H9 (cell line): ENCODE data around the gene RRBP1. TPM values are rescaled to one million over a fixed set of nuclear protein-coding genes. Genes with fewer than 3 reads are reported as not detected.
A peak's percentile ranks its signal among the peaks of the same experiment; 100 is the strongest.

Experiments used
- DNase-seq: peaks from one replicate; pipeline ENCODE4 v3.0.0-alpha.2; 2017
- H2AFZ ChIP-seq: one replicate; pipeline ENCODE4 v1.6.1; 2013; ENCODE audit warnings: mild to moderate bottlenecking, low read length, control low read depth, moderate library complexity
- H2AK5ac ChIP-seq: 2 replicates; pipeline ENCODE4 v1.6.1; 2013; ENCODE audit warnings: low read length, control low read depth, mixed read lengths; ENCODE audit not compliant: insufficient read length
- H2BK120ac ChIP-seq: one replicate; pipeline ENCODE4 v1.6.1; 2013; ENCODE audit warnings: low read depth, mild to moderate bottlenecking, low read length, control low read depth, inconsistent platforms; ENCODE audit not compliant: poor library complexity, severe bottlenecking
- H2BK12ac ChIP-seq: 2 replicates; pipeline ENCODE4 v1.6.1; 2013; ENCODE audit warnings: low read length, control low read depth, mixed read lengths, low read depth; ENCODE audit not compliant: insufficient read length
- H2BK15ac ChIP-seq: 2 replicates; pipeline ENCODE4 v1.6.1; 2013; ENCODE audit warnings: low read depth, low read length, control low read depth
- H2BK20ac ChIP-seq: one replicate; pipeline ENCODE4 v1.6.1; 2013; ENCODE audit warnings: low read depth, mild to moderate bottlenecking, low read length, control low read depth, inconsistent platforms; ENCODE audit not compliant: poor library complexity, severe bottlenecking
- H2BK5ac ChIP-seq: 2 replicates; pipeline ENCODE4 v1.6.1; 2013; ENCODE audit warnings: low read length, control low read depth, mixed read lengths; ENCODE audit not compliant: insufficient read length
- H3K14ac ChIP-seq: 2 replicates; pipeline ENCODE4 v1.6.1; 2013; ENCODE audit warnings: low read length, control low read depth; ENCODE audit not compliant: insufficient read depth
- H3K18ac ChIP-seq: 2 replicates; pipeline ENCODE4 v1.6.1; 2013; ENCODE audit warnings: low read depth, mild to moderate bottlenecking, mixed read lengths, low read length, control low read depth; ENCODE audit not compliant: insufficient read length
- H3K23ac ChIP-seq: 2 replicates; pipeline ENCODE4 v1.6.1; 2013; ENCODE audit warnings: low read length, control low read depth, mixed read lengths, low read depth; ENCODE audit not compliant: insufficient read length
- H3K23me2 ChIP-seq: 2 replicates; pipeline ENCODE4 v1.6.1; 2013; ENCODE audit warnings: low read depth, mild to moderate bottlenecking, mixed read lengths, low read length, control low read depth; ENCODE audit not compliant: insufficient read length, poor library complexity, severe bottlenecking
- H3K27ac ChIP-seq: 2 replicates; pipeline ENCODE4 v1.5.1; 2013; ENCODE audit warnings: low read length, control low read depth, mixed read lengths, low read depth; ENCODE audit not compliant: insufficient read length
- H3K27me3 ChIP-seq: 2 replicates; pipeline ENCODE4 v1.6.1; 2013; ENCODE audit warnings: low read length, control low read depth, inconsistent platforms; ENCODE audit not compliant: insufficient read depth
- H3K4ac ChIP-seq: 2 replicates; pipeline ENCODE4 v1.6.1; 2013; ENCODE audit warnings: low read depth, mild to moderate bottlenecking, control low read depth, inconsistent platforms, low read length, moderate library complexity
- H3K4me1 ChIP-seq: 2 replicates; pipeline ENCODE4 v1.6.1; 2013; ENCODE audit warnings: low read length, control low read depth, inconsistent platforms; ENCODE audit not compliant: insufficient read depth
- H3K4me2 ChIP-seq: 2 replicates; pipeline ENCODE4 v1.6.1; 2013; ENCODE audit warnings: low read length, control low read depth, mixed read lengths; ENCODE audit not compliant: insufficient read length, insufficient read depth
- H3K56ac ChIP-seq: 2 replicates; pipeline ENCODE4 v1.6.1; 2013; ENCODE audit warnings: low read depth, mild to moderate bottlenecking, mixed read lengths, low read length, control low read depth; ENCODE audit not compliant: insufficient read length
- H3K79me1 ChIP-seq: 2 replicates; pipeline ENCODE4 v1.6.1; 2013; ENCODE audit warnings: low read depth, mild to moderate bottlenecking, moderate library complexity, low read length, control low read depth, inconsistent platforms; ENCODE audit not compliant: insufficient read depth, poor library complexity, severe bottlenecking
- H3K79me2 ChIP-seq: 2 replicates; pipeline ENCODE4 v1.6.1; 2013; ENCODE audit warnings: low read length, control low read depth, inconsistent platforms; ENCODE audit not compliant: insufficient read depth
- H3K9ac ChIP-seq: 2 replicates; pipeline ENCODE4 v1.6.1; 2013; ENCODE audit warnings: low read length, control low read depth, mixed read lengths; ENCODE audit not compliant: insufficient read length; ENCODE audit errors: extremely low read depth
- H3K9me3 ChIP-seq: one replicate; pipeline ENCODE4 v1.6.1; 2013; ENCODE audit warnings: low read depth, low read length, inconsistent platforms; ENCODE audit not compliant: control insufficient read depth
- H3T11ph ChIP-seq: one replicate; pipeline ENCODE4 v1.6.1; 2013; ENCODE audit warnings: mild to moderate bottlenecking, low read length, control low read depth, inconsistent platforms
- H4K20me1 ChIP-seq: one replicate; pipeline ENCODE4 v1.6.1; 2013; ENCODE audit not compliant: control insufficient read depth, insufficient read length, insufficient read depth
- H4K5ac ChIP-seq: 2 replicates; pipeline ENCODE4 v1.6.1; 2013; ENCODE audit warnings: low read depth, mild to moderate bottlenecking, mixed read lengths, low read length, control low read depth; ENCODE audit not compliant: insufficient read length
- H4K8ac ChIP-seq: replicated peaks from 2 replicates; pipeline ENCODE4 v1.6.1; 2013; ENCODE audit warnings: low read length, control low read depth, mixed read lengths, low read depth; ENCODE audit not compliant: insufficient read length
- H4K91ac ChIP-seq: 2 replicates; pipeline ENCODE4 v1.6.1; 2013; ENCODE audit warnings: low read depth, mild to moderate bottlenecking, moderate library complexity, mixed read lengths, low read length, control low read depth; ENCODE audit not compliant: insufficient read length
- H3K27ac Mint-ChIP-seq, 3 experiments: 2 replicates in 2 of 3; 3 replicates in 1 of 3; pipeline ENCODE4 v1.8.0; 2020 to 2021; ENCODE audit warnings: mixed read lengths in 3 of 3, mild to moderate bottlenecking in 1 of 3, moderate library complexity in 1 of 3
- H3K27me3 Mint-ChIP-seq: 2 replicates; pipeline ENCODE4 v1.8.0; 2021; ENCODE audit warnings: low read depth, mild to moderate bottlenecking, moderate library complexity, mixed read lengths
- H3K36me3 Mint-ChIP-seq, 3 experiments: 2 replicates in 2 of 3; 3 replicates in 1 of 3; pipeline ENCODE4 v1.8.0; 2020 to 2021; ENCODE audit warnings: low read depth in 3 of 3, mixed read lengths in 3 of 3; ENCODE audit not compliant: insufficient read depth in 1 of 3
- H3K4me1 Mint-ChIP-seq, 2 experiments: 2 replicates each; pipeline ENCODE4 v1.8.0; 2020; ENCODE audit warnings: mixed read lengths in 2 of 2
- H3K4me3 Mint-ChIP-seq, 2 experiments: 2 replicates in 1 of 2; 3 replicates in 1 of 2; pipeline ENCODE4 v1.8.0; 2020 to 2021; ENCODE audit warnings: mild to moderate bottlenecking in 2 of 2, mixed read lengths in 2 of 2, moderate library complexity in 1 of 2
- H3K9me3 Mint-ChIP-seq, 2 experiments: 2 replicates in 1 of 2; 3 replicates in 1 of 2; pipeline ENCODE4 v1.8.0; 2020; ENCODE audit warnings: mild to moderate bottlenecking in 2 of 2, mixed read lengths in 2 of 2, moderate library complexity in 1 of 2
- WGBS: extraction: QIAGEN DNeasy Blood & Tissue Kit; methylation state at CpG from one replicate; pipeline ENCODE4 v1.1.7; 2013; ENCODE audit warnings: missing lambda C conversion rate, low lambda C conversion rate, mixed read lengths; ENCODE audit not compliant: insufficient read length; ENCODE audit errors: extremely low coverage; 5-methylcytosine and 5-hydroxymethylcytosine counted together
- total RNA-seq: library from RNA; stranded (reverse); gene quantifications from 2 replicates; pipeline ENCODE4 v1.2.1, GENCODE V29; 2021
- TF ChIP-seq, protein P1 (sequence below): fragments of 200-600 bp; sonication (generic); conservative IDR thresholded peaks from 3 replicates; pipeline ENCODE4 v1.8.0; 2021; ENCODE audit warnings: antibody characterized with exemption, mild to moderate bottlenecking

The RRBP1 gene
- total RNA-seq, 1 experiment from 2014 or later = 97.8 TPM

- no peaks in the 10 kb centered on the region for H3K4me1 ChIP-seq
- no peak overlapping the region for H3K56ac ChIP-seq
- no peaks in the 10 kb centered on the region for H3K79me1 ChIP-seq
- no peak overlapping the region for H2AFZ ChIP-seq
- H3K4me2 ChIP-seq = no peak overlapping the region
- TF ChIP-seq, protein P1, sequence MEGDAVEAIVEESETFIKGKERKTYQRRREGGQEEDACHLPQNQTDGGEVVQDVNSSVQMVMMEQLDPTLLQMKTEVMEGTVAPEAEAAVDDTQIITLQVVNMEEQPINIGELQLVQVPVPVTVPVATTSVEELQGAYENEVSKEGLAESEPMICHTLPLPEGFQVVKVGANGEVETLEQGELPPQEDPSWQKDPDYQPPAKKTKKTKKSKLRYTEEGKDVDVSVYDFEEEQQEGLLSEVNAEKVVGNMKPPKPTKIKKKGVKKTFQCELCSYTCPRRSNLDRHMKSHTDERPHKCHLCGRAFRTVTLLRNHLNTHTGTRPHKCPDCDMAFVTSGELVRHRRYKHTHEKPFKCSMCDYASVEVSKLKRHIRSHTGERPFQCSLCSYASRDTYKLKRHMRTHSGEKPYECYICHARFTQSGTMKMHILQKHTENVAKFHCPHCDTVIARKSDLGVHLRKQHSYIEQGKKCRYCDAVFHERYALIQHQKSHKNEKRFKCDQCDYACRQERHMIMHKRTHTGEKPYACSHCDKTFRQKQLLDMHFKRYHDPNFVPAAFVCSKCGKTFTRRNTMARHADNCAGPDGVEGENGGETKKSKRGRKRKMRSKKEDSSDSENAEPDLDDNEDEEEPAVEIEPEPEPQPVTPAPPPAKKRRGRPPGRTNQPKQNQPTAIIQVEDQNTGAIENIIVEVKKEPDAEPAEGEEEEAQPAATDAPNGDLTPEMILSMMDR = no peak
- no peak overlapping the region for H3K9ac ChIP-seq
- no peaks in the 10 kb centered on the region for H3K27me3 ChIP-seq
- H3T11ph ChIP-seq = no peak overlapping the region
- no peak overlapping the region for H2AK5ac ChIP-seq
- no peak overlapping the region for H2BK5ac ChIP-seq
- H3K27ac ChIP-seq = no peak overlapping the region
- Mint-ChIP-seq H3K4me3 (no peak overlapping the region), H3K27me3 (no peaks in the 10 kb centered on the region; the same call in 1 of the 2 replicates), H3K36me3 (peaks cover 5 to 27% (median 15%) of the 10 kb centered on the region in 3 experiments; a peak in 6 of 7 replicates), H3K27ac (peak overlapping the region in 2 of 3 experiments; percentile 51 to 77; a peak in 3 of 7 replicates), H3K4me1 (peaks cover 7 to 14% of the 10 kb centered on the region in 2 experiments), H3K9me3 (no peaks in the 10 kb centered on the region)
- no peak overlapping the region for H3K18ac ChIP-seq
- no peak overlapping the region for H3K14ac ChIP-seq
- no peak overlapping the region for H4K8ac ChIP-seq
- H2BK120ac ChIP-seq = no peak overlapping the region
- no peak overlapping the region for H3K4ac ChIP-seq
- DNase-seq = peak; percentile 26
- H3K79me2 ChIP-seq = no peaks in the 10 kb centered on the region
- no peak overlapping the region for H2BK12ac ChIP-seq
- WGBS = no CpG with 5 or more reads among the region's 40 CpGs
- H4K91ac ChIP-seq = no peak overlapping the region
- H2BK20ac ChIP-seq = no peak overlapping the region
- no peaks in the 10 kb centered on the region for H3K9me3 ChIP-seq
- no peak overlapping the region for H4K5ac ChIP-seq
- H2BK15ac ChIP-seq = no peak overlapping the region
- H3K23ac ChIP-seq = no peak overlapping the region
- no peaks in the 10 kb centered on the region for H4K20me1 ChIP-seq
- no peaks in the 10 kb centered on the region for H3K23me2 ChIP-seq
These were observed 68.5 kb downstream of the RRBP1 start for GRCh38 chr20:17613328-17614175.
